Esophagus muscularis mucosa (tissue), 3 donors: ENCODE results near the gene POLE3.
"Not testable (repeated sequence)": the region's sequence is repeated elsewhere in the genome, so short reads cannot be mapped to it uniquely, and the experiment has no call there.

Experiments
- CTCF ChIP-seq, 3 experiments: fragments of 200-600 bp in 2 of 3; fragments of 450-650 bp in 1 of 3; sonication (generic) in 2 of 3; IDR thresholded peaks; one replicate each; pipeline ENCODE4 v1.5.1; 2017 to 2019; ENCODE audit warnings: antibody characterized with exemption in 3 of 3, mild to moderate bottlenecking in 2 of 3, moderate library complexity in 1 of 3
- POLR2A ChIP-seq: fragments of 450-650 bp; IDR thresholded peaks from one replicate; pipeline ENCODE4 v1.6.1; 2017; ENCODE audit warnings: antibody characterized with exemption, moderate library complexity, mild to moderate bottlenecking, low read depth

DNA sequence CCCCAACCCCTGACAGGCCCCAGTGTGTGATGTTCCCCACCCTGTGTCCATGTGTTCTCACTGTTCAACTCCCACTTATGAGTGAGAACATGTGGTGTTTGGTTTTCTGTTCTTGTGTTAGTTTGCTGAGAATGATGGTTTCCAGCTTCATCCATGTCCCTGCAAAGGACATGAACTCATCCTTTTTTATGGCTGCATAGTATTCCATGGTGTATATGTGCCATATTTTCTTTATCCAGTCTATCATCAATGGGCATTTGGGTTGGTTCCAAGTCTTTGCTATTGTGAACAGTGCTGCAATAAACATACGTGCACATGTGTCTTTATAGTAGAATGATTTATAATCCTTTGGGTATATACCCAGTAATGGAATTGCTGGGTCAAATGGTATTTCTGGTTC is 27.2 kb upstream of the POLE3 start:
- not testable (repeated sequence) for TF ChIP-seq POLR2A; CTCF (IDR thresholded peaks at IDR 0.05)
